OCI-LY3 (cell line): Measurements from ENCODE around the gene DMBX1.

ENCODE experiments used
- CTCF ChIP-seq: fragments of 200-600, 300-600 bp; sonication (generic); IDR thresholded peaks from 2 replicates; pipeline ENCODE4 v1.5.1; 2014; ENCODE audit warnings: antibody characterized with exemption, low read length, low read depth
- EZH2phosphoT487 ChIP-seq: fragments of 200-600 bp; shearing (Covaris generic); IDR thresholded peaks from 2 replicates; pipeline ENCODE4 v1.6.1; 2018; ENCODE audit warnings: antibody characterized with exemption, mixed run types, low read depth

GRCh38 chr1:46510998-46511365 is 21.3 kb downstream of the DMBX1 start:
- TF ChIP-seq CTCF (no peak), EZH2phosphoT487 (no peak)
